ENCODE results near the gene MTA3.

The MTA3 gene

GRCh38 chr2:42567364-42567763, 1.1 kb upstream of the MTA3 start:
- no peak overlapping the region for H3K4me3 ChIP-seq (replicated peaks; ENCODE audit: insufficient read depth, low read length)
- no peak overlapping the region for H3K27ac ChIP-seq (replicated peaks)
- DNase-seq (ENCODE audit: low read depth in 1 of 2, low spot score in 1 of 2), result no peak
- no peaks in the 10 kb centered on the region for H3K27me3 ChIP-seq (ENCODE audit: insufficient read depth, poor library complexity, severe bottlenecking)
- TF ChIP-seq GABPA (IDR thresholded peaks at IDR 0.05; ENCODE audit: low read depth), result no peak
- TF ChIP-seq REST (IDR thresholded peaks at IDR 0.05; ENCODE audit: insufficient replicate concordance, low read depth), result no peak
- no peak for TF ChIP-seq SPI1 (IDR thresholded peaks at IDR 0.05; ENCODE audit: borderline replicate concordance, low read depth)
- no peak for TF ChIP-seq CTCF (IDR thresholded peaks at IDR 0.05; ENCODE audit: insufficient read depth, low read length)
- TF ChIP-seq POLR2AphosphoS5 (IDR thresholded peaks at IDR 0.05; ENCODE audit: low read depth), result no peak

- Histone ChIP-seq H3K4me3 (replicated peaks; ENCODE audit: insufficient read depth, low read length) (no peak overlapping the region; the same call in 1 of the 2 replicates), H3K27me3 (ENCODE audit: insufficient read depth, poor library complexity, severe bottlenecking) (no peaks in the 10 kb centered on the region), H3K27ac (replicated peaks) (no peak overlapping the region)
- DNase-seq (ENCODE audit: low read depth in 1 of 2, low spot score in 1 of 2), result no peak
- TF ChIP-seq POLR2AphosphoS5 (IDR thresholded peaks at IDR 0.05; ENCODE audit: low read depth) (no peak), CTCF (IDR thresholded peaks at IDR 0.05; ENCODE audit: insufficient read depth, low read length) (no peak), GABPA (IDR thresholded peaks at IDR 0.05; ENCODE audit: low read depth) (no peak), REST (IDR thresholded peaks at IDR 0.05; ENCODE audit: insufficient replicate concordance, low read depth) (no peak), SPI1 (IDR thresholded peaks at IDR 0.05; ENCODE audit: borderline replicate concordance, low read depth) (no peak)
Observed at GRCh38 chr2:42567806-42568400, 529 bp upstream of the MTA3 start.

- Histone ChIP-seq H3K27me3 (ENCODE audit: insufficient read depth, poor library complexity, severe bottlenecking) (no peaks in the 10 kb centered on the region), H3K4me3 (replicated peaks; ENCODE audit: insufficient read depth, low read length) (peak overlapping the region; percentile 64), H3K27ac (replicated peaks) (no peak overlapping the region)
- DNase-seq (ENCODE audit: low read depth in 1 of 2, low spot score in 1 of 2), result no peak
- TF ChIP-seq SPI1 (IDR thresholded peaks at IDR 0.05; ENCODE audit: borderline replicate concordance, low read depth) (no peak), POLR2AphosphoS5 (IDR thresholded peaks at IDR 0.05; ENCODE audit: low read depth) (no peak), GABPA (IDR thresholded peaks at IDR 0.05; ENCODE audit: low read depth) (no peak), REST (IDR thresholded peaks at IDR 0.05; ENCODE audit: insufficient replicate concordance, low read depth) (no peak), CTCF (IDR thresholded peaks at IDR 0.05; ENCODE audit: insufficient read depth, low read length) (no peak)
Observed at GRCh38 chr2:42569116-42569711, 782 bp downstream of the MTA3 start.
